GM19452 (cell line): Measurements from ENCODE around the gene MASP1.

Experiments used
- ATAC-seq: cut with Tn5 transposase; IDR thresholded peaks from one replicate; pipeline ENCODE4 v1.9.1; 2021; ENCODE audit not compliant: unreplicated experiment

MASP1 gene

GRCh38 chr3:187295316-187296034 is 3.9 kb upstream of the MASP1 start:
- ATAC-seq = no peak

- no peak for ATAC-seq
Measured at GRCh38 chr3:187293516-187294430, 2.2 kb upstream of the MASP1 start.

GRCh38 chr3:187292631-187293515 is 1.3 kb upstream of the MASP1 start:
- no peak for ATAC-seq

GRCh38 chr3:187292181-187292580 is 644 bp upstream of the MASP1 start:
- no peak for ATAC-seq

GRCh38 chr3:187291001-187291511 is 481 bp downstream of the MASP1 start:
- ATAC-seq = no peak

GRCh38 chr3:187290503-187290902 is 1.0 kb downstream of the MASP1 start:
- ATAC-seq = no peak

GRCh38 chr3:187288855-187289605 is 2.5 kb downstream of the MASP1 start:
- no peak for ATAC-seq

- ATAC-seq = no peak
Measured at GRCh38 chr3:187288131-187288854, 3.2 kb downstream of the MASP1 start.

GRCh38 chr3:187287256-187287655 is 4.3 kb downstream of the MASP1 start:
- no peak for ATAC-seq

- ATAC-seq = no peak
Measured at GRCh38 chr3:187286467-187287059, 5.0 kb downstream of the MASP1 start.

- ATAC-seq = no peak
Measured at GRCh38 chr3:187281191-187281714, 10.3 kb downstream of the MASP1 start.

GRCh38 chr3:187280644-187281043 is 10.9 kb downstream of the MASP1 start:
- no peak for ATAC-seq

GRCh38 chr3:187277129-187277462 is 14.4 kb downstream of the MASP1 start:
- ATAC-seq = no peak

GRCh38 chr3:187276397-187277128 is 15.0 kb downstream of the MASP1 start:
- ATAC-seq = no peak

GRCh38 chr3:187274977-187275338 is 16.6 kb downstream of the MASP1 start:
- no peak for ATAC-seq

- no peak for ATAC-seq
Measured at GRCh38 chr3:187274315-187274976, 17.1 kb downstream of the MASP1 start.

GRCh38 chr3:187271582-187271981 is 20.0 kb downstream of the MASP1 start:
- ATAC-seq = no peak

- ATAC-seq = no peak
Measured at GRCh38 chr3:187269486-187269885, 22.1 kb downstream of the MASP1 start.
